ENCODE measurements around the gene TFAM.

- no peak for TF ChIP-seq EZH2 (IDR thresholded peaks at IDR 0.05; ENCODE audit: insufficient read depth, poor library complexity, severe bottlenecking)
- TF ChIP-seq EZH2phosphoT487 (IDR thresholded peaks at IDR 0.05; ENCODE audit: insufficient read depth, low read depth) = no peak
Measured at GRCh38 chr10:58433066-58433465, 47.9 kb downstream of the TFAM start.
